IMR-90 (cell line): Measurements from ENCODE around the gene IRAK1. TPM values are rescaled to one million over a fixed set of nuclear protein-coding genes. Genes with fewer than 3 reads are reported as not detected.

Source experiments
- ATAC-seq: fragments of 200-7000 bp; cut with Tn5 transposase; 2 replicates; pipeline ENCODE4 v1.9.1; 2020; ENCODE audit warnings: low read depth, mild to moderate bottlenecking, moderate library complexity
- BruUV-seq: library from RNA; stranded (reverse); fragments of 400-500 nt; replicated peaks from 2 replicates; lab custom pipeline; 2021; lab: Mats Ljungman, UMichigan
- CTCF ChIA-PET: fragments of 300-600 bp; formaldehyde crosslinking; extraction: SDS; loops from one replicate; lab custom pipeline; 2021; ENCODE audit warnings: antibody characterized with exemption; lab: Yijun Ruan, JAX
- POLR2A ChIA-PET: fragments of 300-600 bp; sonication (Branson Sonifier 250); formaldehyde crosslinking; loops from one replicate; lab custom pipeline; 2022; ENCODE audit warnings: antibody characterized with exemption; ENCODE audit not compliant: unreplicated experiment; lab: Charles Lee
- DNase-seq: peaks from one replicate; pipeline ENCODE4 v3.0.0; 2013
- H2AFZ ChIP-seq: replicated peaks from 2 replicates; pipeline ENCODE3; 2013; ENCODE audit warnings: low read length, mild to moderate bottlenecking; ENCODE audit not compliant: poor library complexity
- H2AK5ac ChIP-seq: 2 replicates; pipeline ENCODE4 v1.6.1; 2013; ENCODE audit warnings: low read depth, low read length, inconsistent platforms
- H2AK9ac ChIP-seq: replicated peaks from 2 replicates; pipeline ENCODE3; 2013; ENCODE audit warnings: mild to moderate bottlenecking, low read depth, low read length, moderate library complexity; ENCODE audit not compliant: poor library complexity
- H2BK120ac ChIP-seq: 2 replicates; pipeline ENCODE4 v1.6.1; 2013; ENCODE audit warnings: low read depth, low read length, inconsistent platforms
- H2BK15ac ChIP-seq: 3 replicates; pipeline ENCODE4 v1.6.1; 2013; ENCODE audit warnings: low read depth, low read length, inconsistent platforms
- H2BK20ac ChIP-seq: 2 replicates; pipeline ENCODE4 v1.6.1; 2013; ENCODE audit warnings: low read depth, mild to moderate bottlenecking, inconsistent platforms, low read length, moderate library complexity
- H2BK5ac ChIP-seq: 2 replicates; pipeline ENCODE4 v1.6.1; 2013; ENCODE audit warnings: mild to moderate bottlenecking, low read depth, low read length, inconsistent platforms; ENCODE audit not compliant: poor library complexity, severe bottlenecking
- H3K14ac ChIP-seq: replicated peaks from 2 replicates; pipeline ENCODE4 v1.6.1; 2013; ENCODE audit warnings: low read depth, low read length, inconsistent platforms
- H3K18ac ChIP-seq: 2 replicates; pipeline ENCODE4 v1.6.1; 2013; ENCODE audit warnings: low read depth, low read length, control low read depth
- H3K23ac ChIP-seq: 2 replicates; pipeline ENCODE4 v1.6.1; 2013; ENCODE audit warnings: low read depth, low read length, inconsistent platforms
- H3K27ac ChIP-seq: 2 replicates; pipeline ENCODE4 v1.5.1; 2013; ENCODE audit warnings: mild to moderate bottlenecking, control low read depth, low read length; ENCODE audit not compliant: insufficient read depth
- H3K27me3 ChIP-seq: 2 replicates; pipeline ENCODE4 v1.6.1; 2013; ENCODE audit warnings: low read length; ENCODE audit not compliant: control insufficient read depth, insufficient read depth
- H3K36me3 ChIP-seq: 2 replicates; pipeline ENCODE4 v1.6.1; 2013; ENCODE audit warnings: low read length, mixed read lengths; ENCODE audit not compliant: control insufficient read depth, insufficient read depth
- H3K4ac ChIP-seq: 2 replicates; pipeline ENCODE4 v1.6.1; 2013; ENCODE audit warnings: low read depth, low read length, inconsistent platforms
- H3K4me1 ChIP-seq: 2 replicates; pipeline ENCODE4 v1.6.1; 2013; ENCODE audit warnings: low read length, mixed read lengths; ENCODE audit not compliant: control insufficient read depth, insufficient read depth
- H3K4me2 ChIP-seq: 2 replicates; pipeline ENCODE4 v1.6.1; 2013; ENCODE audit warnings: low read depth, mild to moderate bottlenecking, control low read depth, low read length, moderate library complexity
- H3K4me3 ChIP-seq: 2 replicates; pipeline ENCODE4 v1.5.1; 2013; ENCODE audit warnings: low read depth, mild to moderate bottlenecking, control low read depth, low read length, moderate library complexity; ENCODE audit not compliant: insufficient read depth
- H3K56ac ChIP-seq: 2 replicates; pipeline ENCODE4 v1.6.1; 2013; ENCODE audit warnings: low read length, inconsistent platforms; ENCODE audit not compliant: insufficient read depth; ENCODE audit errors: extremely low read depth
- H3K79me1 ChIP-seq, 2 experiments: 2 replicates each; pipeline ENCODE4 v1.6.1; 2013; ENCODE audit warnings: low read length in 2 of 2, inconsistent platforms in 1 of 2, low read depth in 1 of 2
- H3K9ac ChIP-seq: 2 replicates; pipeline ENCODE4 v1.6.1; 2013; ENCODE audit warnings: low read depth, low read length, control low read depth
- H3K9me1 ChIP-seq: 2 replicates; pipeline ENCODE4 v1.6.1; 2013; ENCODE audit warnings: low read length, inconsistent platforms; ENCODE audit not compliant: insufficient read depth
- H3K9me3 ChIP-seq: 2 replicates; pipeline ENCODE4 v1.6.1; 2013; ENCODE audit warnings: low read length; ENCODE audit not compliant: control insufficient read depth, insufficient read depth
- H4K20me1 ChIP-seq: 2 replicates; pipeline ENCODE4 v1.6.1; 2013; ENCODE audit warnings: low read length, inconsistent platforms; ENCODE audit not compliant: insufficient read depth
- H4K5ac ChIP-seq: 2 replicates; pipeline ENCODE4 v1.6.1; 2013; ENCODE audit warnings: mild to moderate bottlenecking, low read depth, low read length, control low read depth
- H4K8ac ChIP-seq, 2 experiments: 2 replicates each; pipeline ENCODE4 v1.6.1; 2013; ENCODE audit warnings: low read depth in 2 of 2, low read length in 2 of 2, control low read depth in 1 of 2, inconsistent platforms in 1 of 2
- H4K91ac ChIP-seq: 2 replicates; pipeline ENCODE4 v1.6.1; 2013; ENCODE audit warnings: low read depth, low read length, inconsistent platforms; ENCODE audit not compliant: insufficient read depth
- MXI1 ChIP-seq: IDR thresholded peaks from 2 replicates; pipeline ENCODE4 v1.6.1; 2012; ENCODE audit warnings: low read depth, mild to moderate bottlenecking, low read length, moderate library complexity, borderline replicate concordance
- SMC3 ChIP-seq: fragments of 150-350 bp; IDR thresholded peaks from 2 replicates; pipeline ENCODE4 v1.6.1; 2016; ENCODE audit warnings: low read depth, mild to moderate bottlenecking, antibody characterized with exemption, low read length, moderate library complexity
- WGBS, 2 experiments: methylation state at CpG; one replicate each; pipeline versions ENCODE4 v1.1.5 to v1.1.7; 2013; ENCODE audit warnings: missing lambda C conversion rate in 2 of 2; ENCODE audit not compliant: insufficient read length in 1 of 2; ENCODE audit errors: extremely low coverage in 2 of 2; 5-methylcytosine and 5-hydroxymethylcytosine counted together
- dilution Hi-C: fragments of 300-500 bp; cut with HindIII; formaldehyde crosslinking; loops from one replicate; pipeline ENCODE4 v1.14.3; 2018; ENCODE audit warnings: low sequenced_read_pairs; ENCODE audit not compliant: unreplicated experiment
- in situ Hi-C: fragments of 300-500 bp; cut with MboI; formaldehyde crosslinking; loops from 3 replicates; pipeline ENCODE4 v1.14.3; 2019; ENCODE audit warnings: low sequenced_read_pairs, inconsistent platforms, mixed read lengths
- intact Hi-C: fragments of 100-400 bp; cut with micrococcal nuclease; formaldehyde crosslinking; loops from 2 replicates; pipeline ENCODE4 v1.10.0; 2022
- polyA plus RNA-seq, 3 experiments: library from polyadenylated mRNA; depleted of rRNA; stranded (reverse); fragments of >200 nt; gene quantifications; 2 replicates each; pipeline ENCODE4 v1.2.3, GENCODE V29; 2012; ENCODE audit warnings: low replicate concordance in 1 of 3
- total RNA-seq: library from RNA; depleted of rRNA; stranded (reverse); fragments of >200 nt; gene quantifications from 2 replicates; pipeline ENCODE4 v1.2.3, GENCODE V29; 2012

Gene IRAK1
- total and polyA plus RNA-seq, 2 of the 4 experiments (the other 2 are of a cell fraction): 33.3 to 50.2 TPM

- Histone ChIP-seq H3K79me1 (peaks cover 5 to 19% of the 10 kb centered on the region in 2 experiments; a peak in 2 of 4 replicates), H2AFZ (no peak overlapping the region), H3K27me3 (no peaks in the 10 kb centered on the region), H4K20me1 (peaks cover 78% of the 10 kb centered on the region), H2BK120ac (no peak overlapping the region), H3K27ac (peak overlapping the region; percentile 4; the same call in 1 of the 2 replicates), H3K9me1 (peaks cover 9% of the 10 kb centered on the region; the same call in 1 of the 2 replicates), H3K9ac (no peak overlapping the region), H3K36me3 (peaks cover 18% of the 10 kb centered on the region), H2BK20ac (no peak overlapping the region), H3K18ac (no peak overlapping the region), H2BK5ac (no peak overlapping the region), H2AK5ac (no peak overlapping the region), H2AK9ac (peak overlapping the region; percentile 57), H3K4me1 (peaks cover 18% of the 10 kb centered on the region), H3K9me3 (no peaks in the 10 kb centered on the region), H3K4me2 (peak overlapping the region; percentile 8; the same call in 1 of the 2 replicates), H4K5ac (no peak overlapping the region), H3K56ac (no peak overlapping the region), H4K91ac (no peak overlapping the region), H4K8ac (no peak overlapping the region), H3K4ac (no peak overlapping the region), H3K23ac (no peak overlapping the region; the same call in 1 of the 2 replicates), H3K4me3 (no peak overlapping the region), H2BK15ac (no peak overlapping the region), H3K14ac (no peak overlapping the region)
- no TSS peak for BruUV-seq
- WGBS, 2 experiments: 83% methylated on average over 1 of the region's 14 CpGs; no CpG with 5 or more reads in 1 of the 2 experiments
- POLR2A ChIA-PET: no interaction called here
- in situ Hi-C loops (loop anchor here (10.0 kb wide), 1 partner anchor 202 kb away; the partner anchor contains the start of gene PLXNB3), dilution Hi-C loops (no loop called here), intact Hi-C loops (no loop called here)
- DNase-seq (peak; percentile 43), ATAC-seq (no peak)
- CTCF ChIA-PET: interaction anchor here (0.9 kb wide), 1 partner anchor 20 kb away, joined by 3 read pairs; no protein-coding TSS in a partner anchor
- TF ChIP-seq MXI1 (0 out of 2 replicates have a peak, but pooled peaks have one; percentile 28), SMC3 (no peak)
These were observed 52.7 kb downstream of the IRAK1 start for GRCh38 chrX:153966841-153967535.
